Neural cell (in vitro differentiated cells): ENCODE measurements around the gene MAP2. TPM values are rescaled to one million over a fixed set of nuclear protein-coding genes. Genes with fewer than 3 reads are reported as not detected.

Experiments used
- H2AFZ ChIP-seq: fragments of 200-600, 300-800 bp; sonication (generic), shearing (Covaris generic); 2 replicates; pipeline ENCODE4 v1.6.0; 2014; ENCODE audit warnings: low read depth, mild to moderate bottlenecking, antibody characterized with exemption, low read length, moderate library complexity
- H3F3A ChIP-seq: fragments of 200-600 bp; shearing (Covaris generic); 2 replicates; pipeline ENCODE4 v1.6.1; 2016; ENCODE audit warnings: mild to moderate bottlenecking, moderate library complexity, mixed read lengths, antibody characterized with exemption, low read length; ENCODE audit not compliant: insufficient read depth, poor library complexity, severe bottlenecking
- H3K27ac ChIP-seq: fragments of 200-600, 300-800 bp; sonication (generic), shearing (Covaris generic); 2 replicates; pipeline ENCODE4 v1.5.1; 2014; ENCODE audit warnings: mild to moderate bottlenecking, low read length, moderate library complexity
- H3K27me3 ChIP-seq: fragments of 300-800, 200-600 bp; sonication (generic), shearing (Covaris generic); 2 replicates; pipeline ENCODE4 v1.6.0; 2014; ENCODE audit warnings: mild to moderate bottlenecking, low read depth, low read length, moderate library complexity; ENCODE audit not compliant: insufficient read depth
- H3K36me3 ChIP-seq: fragments of 300-800, 200-600 bp; sonication (generic), shearing (Covaris generic); 2 replicates; pipeline ENCODE4 v1.5.1; 2014; ENCODE audit warnings: mild to moderate bottlenecking, antibody characterized with exemption, low read length, moderate library complexity; ENCODE audit not compliant: insufficient read depth
- H3K4me2 ChIP-seq: fragments of 300-800, 200-600 bp; sonication (generic), shearing (Covaris generic); 2 replicates; pipeline ENCODE4 v1.6.0; 2014; ENCODE audit warnings: mild to moderate bottlenecking, low read length
- H3K4me3 ChIP-seq: fragments of 300-800, 200-600 bp; sonication (generic), shearing (Covaris generic); 2 replicates; pipeline ENCODE4 v1.5.1; 2014; ENCODE audit warnings: mild to moderate bottlenecking, low read length, moderate library complexity
- H3K79me2 ChIP-seq: fragments of 200-600 bp; shearing (Covaris generic); replicated peaks from 2 replicates; pipeline ENCODE4 v1.6.0; 2014; ENCODE audit warnings: mild to moderate bottlenecking, low read length, moderate library complexity; ENCODE audit not compliant: insufficient read depth
- H3K9ac ChIP-seq: fragments of 300-800, 200-600 bp; sonication (generic), shearing (Covaris generic); 2 replicates; pipeline ENCODE4 v1.6.1; 2016; ENCODE audit warnings: mild to moderate bottlenecking, low read length, mixed read lengths
- H3K9me2 ChIP-seq: fragments of 200-600 bp; shearing (Covaris generic); 2 replicates; pipeline ENCODE4 v1.6.1; 2016; ENCODE audit warnings: mild to moderate bottlenecking, low read length, mixed read lengths; ENCODE audit not compliant: insufficient read depth
- H3K9me3 ChIP-seq: fragments of 200-600, 300-800 bp; sonication (generic), shearing (Covaris generic); 2 replicates; pipeline ENCODE4 v1.6.1; 2016; ENCODE audit warnings: mild to moderate bottlenecking, mixed run types, low read length, moderate library complexity, mixed read lengths
- H4K20me1 ChIP-seq: fragments of 200-600 bp; shearing (Covaris generic); 2 replicates; pipeline ENCODE4 v1.6.1; 2016; ENCODE audit warnings: mild to moderate bottlenecking, mixed run types; ENCODE audit not compliant: insufficient read depth
- CTCF ChIP-seq: fragments of 450-650 bp; IDR thresholded peaks from 2 replicates; pipeline ENCODE4 v1.5.1; 2014; ENCODE audit warnings: antibody characterized with exemption, mild to moderate bottlenecking, moderate library complexity; ENCODE audit not compliant: poor library complexity, severe bottlenecking
- EP300 ChIP-seq: fragments of 450-650 bp; conservative IDR thresholded peaks from 2 replicates; pipeline ENCODE4 v1.6.1; 2014; ENCODE audit warnings: antibody characterized with exemption, mild to moderate bottlenecking, moderate library complexity; ENCODE audit not compliant: poor library complexity, severe bottlenecking
- EZH2 ChIP-seq: fragments of 200-600, 300-800 bp; shearing (Covaris generic), sonication (generic); IDR thresholded peaks from 2 replicates; pipeline ENCODE4 v1.6.1; 2014; ENCODE audit warnings: antibody characterized with exemption, low read length, borderline replicate concordance, mild to moderate bottlenecking; ENCODE audit not compliant: insufficient read depth, poor library complexity, severe bottlenecking
- MXI1 ChIP-seq: fragments of 450-650 bp; conservative IDR thresholded peaks from 2 replicates; pipeline ENCODE4 v1.6.1; 2014; ENCODE audit warnings: antibody characterized with exemption, mild to moderate bottlenecking; ENCODE audit not compliant: poor library complexity, severe bottlenecking
- POLR2AphosphoS5 ChIP-seq: IDR thresholded peaks from 2 replicates; pipeline ENCODE4 v1.6.1; 2012
- RAD21 ChIP-seq: fragments of 450-650 bp; conservative IDR thresholded peaks from 2 replicates; pipeline ENCODE4 v1.6.1; 2014; ENCODE audit warnings: antibody characterized with exemption, mild to moderate bottlenecking, moderate library complexity
- REST ChIP-seq: IDR thresholded peaks from 2 replicates; pipeline ENCODE4 v1.6.1; 2012; ENCODE audit warnings: borderline replicate concordance
- SMC3 ChIP-seq: fragments of 450-650 bp; conservative IDR thresholded peaks from 2 replicates; pipeline ENCODE4 v1.6.1; 2014; ENCODE audit warnings: antibody characterized with exemption, mild to moderate bottlenecking, moderate library complexity; ENCODE audit not compliant: poor library complexity
- TAF1 ChIP-seq: IDR thresholded peaks from 2 replicates; pipeline ENCODE4 v1.6.1; 2012; ENCODE audit warnings: low read depth
- polyA plus RNA-seq: library from polyadenylated mRNA; depleted of rRNA; stranded (reverse); fragments of >200 nt; gene quantifications from 2 replicates; pipeline ENCODE4 v1.2.3, GENCODE V29; 2014

Gene MAP2
- polyA plus RNA-seq, 1 donor from 2014 or later = 450 TPM

GRCh38 chr2:209763106-209763505 is 339.3 kb downstream of the MAP2 start:
- TF ChIP-seq EP300 (no peak), POLR2AphosphoS5 (no peak), REST (no peak), EZH2 (no peak), CTCF (no peak), TAF1 (no peak), MXI1 (no peak), SMC3 (no peak)
- Histone ChIP-seq H2AFZ (no peak overlapping the region), H3K9ac (no peak overlapping the region), H3K4me3 (no peak overlapping the region), H3F3A (no peaks in the 10 kb centered on the region), H4K20me1 (no peaks in the 10 kb centered on the region), H3K9me3 (peaks cover 3% of the 10 kb centered on the region), H3K9me2 (no peaks in the 10 kb centered on the region), H3K79me2 (no peaks in the 10 kb centered on the region), H3K36me3 (no peaks in the 10 kb centered on the region), H3K27me3 (no peaks in the 10 kb centered on the region), H3K4me2 (no peak overlapping the region), H3K27ac (no peak overlapping the region)

- H3K27me3 ChIP-seq = no peaks in the 10 kb centered on the region
- H3K9me2 ChIP-seq = no peaks in the 10 kb centered on the region
- H3K36me3 ChIP-seq = no peaks in the 10 kb centered on the region
- H3F3A ChIP-seq = no peaks in the 10 kb centered on the region
- H3K27ac ChIP-seq = no peak overlapping the region
- no peak overlapping the region for H3K4me2 ChIP-seq
- no peak overlapping the region for H2AFZ ChIP-seq
- H4K20me1 ChIP-seq = no peaks in the 10 kb centered on the region
- TF ChIP-seq EP300 = no peak
- H3K4me3 ChIP-seq = no peak overlapping the region
- H3K79me2 ChIP-seq = no peaks in the 10 kb centered on the region
- H3K9ac ChIP-seq = no peak overlapping the region
- no peaks in the 10 kb centered on the region for H3K9me3 ChIP-seq
These were observed 342.8 kb downstream of the MAP2 start for GRCh38 chr2:209766613-209767012.

GRCh38 chr2:209767316-209767715 is 343.5 kb downstream of the MAP2 start:
- no peak for TF ChIP-seq CTCF
- TF ChIP-seq MXI1 = no peak
- TF ChIP-seq TAF1 = no peak
- TF ChIP-seq RAD21 = no peak
- no peak for TF ChIP-seq POLR2AphosphoS5
- TF ChIP-seq SMC3 = no peak
- TF ChIP-seq EP300 = no peak
- TF ChIP-seq REST = no peak
- Histone ChIP-seq H3K79me2 (no peaks in the 10 kb centered on the region), H4K20me1 (no peaks in the 10 kb centered on the region), H3K9me2 (no peaks in the 10 kb centered on the region), H3K27ac (no peak overlapping the region), H3K9ac (no peak overlapping the region), H3K4me2 (no peak overlapping the region), H3F3A (no peaks in the 10 kb centered on the region), H3K36me3 (no peaks in the 10 kb centered on the region), H3K4me3 (no peak overlapping the region), H2AFZ (no peak overlapping the region), H3K27me3 (no peaks in the 10 kb centered on the region), H3K9me3 (no peaks in the 10 kb centered on the region)
